GM12878 (cell line): ENCODE results near the gene EVX2. TPM values are rescaled to one million over a fixed set of nuclear protein-coding genes. Genes with fewer than 3 reads are reported as not detected.

ENCODE experiments used
- CUX1 ChIP-seq: IDR thresholded peaks from 2 replicates; pipeline ENCODE4 v1.6.1; 2012; ENCODE audit warnings: improper control_type of control experiment, low read depth, low read length; ENCODE audit not compliant: insufficient replicate concordance
- IKZF1 ChIP-seq: fragments of 450-650 bp; conservative IDR thresholded peaks from 2 replicates; pipeline ENCODE4 v1.6.1; 2017; ENCODE audit warnings: antibody characterized with exemption, mild to moderate bottlenecking
- NKRF ChIP-seq: fragments of 450-650 bp; conservative IDR thresholded peaks from 2 replicates; pipeline ENCODE4 v1.6.1; 2017; ENCODE audit warnings: mild to moderate bottlenecking, moderate library complexity
- PAX5 ChIP-seq: IDR thresholded peaks from 2 replicates; pipeline ENCODE4 v1.6.1; 2011; ENCODE audit warnings: low read depth, low read length, borderline replicate concordance
- PBX3 ChIP-seq: IDR thresholded peaks from 2 replicates; pipeline ENCODE4 v1.6.1; 2011; ENCODE audit warnings: mild to moderate bottlenecking, low read depth, low read length, moderate library complexity; ENCODE audit not compliant: insufficient replicate concordance
- PRDM15 ChIP-seq: fragments of 450-650 bp; formaldehyde crosslinking; IDR thresholded peaks from 2 replicates; pipeline ENCODE4 v1.4.0; 2020; ENCODE audit warnings: mild to moderate bottlenecking, moderate library complexity
- ZNF622 ChIP-seq: fragments of 450-650 bp; IDR thresholded peaks from 2 replicates; pipeline ENCODE4 v1.6.1; 2017; ENCODE audit warnings: mild to moderate bottlenecking, inconsistent platforms
- ZZZ3 ChIP-seq: IDR thresholded peaks from 2 replicates; pipeline ENCODE4 v1.6.1; 2011; ENCODE audit warnings: low read depth; ENCODE audit not compliant: control insufficient read depth, insufficient read length
- polyA plus RNA-seq, 11 experiments: library from polyadenylated mRNA; depleted of rRNA in 4 of 11; unstranded in 6 of 11; stranded (reverse) in 5 of 11; fragments of >200 nt; fragmentation: Nextera tagmentation in 4 of 11; fragmentation: Illumina TruSeq in 1 of 11; extraction: Ambion mirVana in 4 of 11; extraction: Trizol in 1 of 11; gene quantifications; 1 replicate in 1 of 11; 2 replicates in 10 of 11; pipeline versions ENCODE4 v1.2.1 to v1.2.3, GENCODE V29; 2011 to 2016; ENCODE audit warnings: inconsistent platforms in 2 of 11, missing spikeins in 2 of 11, low read depth in 1 of 11
- total RNA-seq, 4 experiments: library from RNA; depleted of rRNA in 3 of 4; stranded (reverse); fragments of >200 nt in 3 of 4; fragmentation: Illumina TruSeq in 1 of 4; extraction: Trizol in 1 of 4; gene quantifications; 2 replicates each; pipeline versions ENCODE4 v1.2.1 to v1.2.3, GENCODE V29; 2013 to 2021

EVX2 gene
- total and polyA plus RNA-seq, 10 of the 15 experiments (the other 5 are each of a cell fraction or from before 2014, with no cell fraction given), result not detected

GRCh38 chr2:176101216-176101830 is 17.6 kb upstream of the EVX2 start (continued):
- TF ChIP-seq NKRF (no peak), PRDM15 (CRISPR knock-in tag) (no peak), CUX1 (no peak), ZNF622 (no peak), PAX5 (no peak), PBX3 (no peak), ZZZ3 (no peak), IKZF1 (no peak)
